ENCODE measurements around the gene FAM209A. TPM values are rescaled to one million over a fixed set of nuclear protein-coding genes. Genes with fewer than 3 reads are reported as not detected.
A peak's percentile ranks its signal among the peaks of the same experiment; 100 is the strongest.
"Not testable (repeated sequence)": the region's sequence is repeated elsewhere in the genome, so short reads cannot be mapped to it uniquely, and the experiment has no call there.

FAM209A gene
- polyA plus RNA-seq, 3 donors: 0.19 to 3.6 TPM; not detected in 1

GRCh38 chr20:56520180-56520579 is 4.4 kb upstream of the FAM209A start:
- no peak overlapping the region for H3K27ac ChIP-seq (ENCODE audit: low read depth in 1 of 2, low read length in 2 of 2)
- intact Hi-C loops (cut with micrococcal nuclease): no loop called here
- peaks cover 35 to 38% of the 10 kb centered on the region in 2 donors for H3K9me3 ChIP-seq (replicated peaks in 1 of 2; ENCODE audit: control insufficient read depth in 1 of 2, insufficient read depth in 1 of 2, low read length in 2 of 2)
- no peaks in the 10 kb centered on the region for H3K4me1 ChIP-seq (ENCODE audit: control insufficient read depth in 1 of 2, insufficient read depth in 2 of 2, low read length in 2 of 2)
- TF ChIP-seq, protein P1, sequence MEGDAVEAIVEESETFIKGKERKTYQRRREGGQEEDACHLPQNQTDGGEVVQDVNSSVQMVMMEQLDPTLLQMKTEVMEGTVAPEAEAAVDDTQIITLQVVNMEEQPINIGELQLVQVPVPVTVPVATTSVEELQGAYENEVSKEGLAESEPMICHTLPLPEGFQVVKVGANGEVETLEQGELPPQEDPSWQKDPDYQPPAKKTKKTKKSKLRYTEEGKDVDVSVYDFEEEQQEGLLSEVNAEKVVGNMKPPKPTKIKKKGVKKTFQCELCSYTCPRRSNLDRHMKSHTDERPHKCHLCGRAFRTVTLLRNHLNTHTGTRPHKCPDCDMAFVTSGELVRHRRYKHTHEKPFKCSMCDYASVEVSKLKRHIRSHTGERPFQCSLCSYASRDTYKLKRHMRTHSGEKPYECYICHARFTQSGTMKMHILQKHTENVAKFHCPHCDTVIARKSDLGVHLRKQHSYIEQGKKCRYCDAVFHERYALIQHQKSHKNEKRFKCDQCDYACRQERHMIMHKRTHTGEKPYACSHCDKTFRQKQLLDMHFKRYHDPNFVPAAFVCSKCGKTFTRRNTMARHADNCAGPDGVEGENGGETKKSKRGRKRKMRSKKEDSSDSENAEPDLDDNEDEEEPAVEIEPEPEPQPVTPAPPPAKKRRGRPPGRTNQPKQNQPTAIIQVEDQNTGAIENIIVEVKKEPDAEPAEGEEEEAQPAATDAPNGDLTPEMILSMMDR (IDR thresholded peaks at IDR 0.05): no peak
- no peaks in the 10 kb centered on the region for H3K4me1 Mint-ChIP-seq
- peaks cover 52 to 63% of the 10 kb centered on the region in 2 donors for H3K36me3 ChIP-seq (replicated peaks in 1 of 2; ENCODE audit: control insufficient read depth in 1 of 2, insufficient read depth in 2 of 2, low read length in 2 of 2)
- H3K4me3 Mint-ChIP-seq: no peak overlapping the region
- peaks cover 63 to 66% of the 10 kb centered on the region in 2 donors for H3K36me3 Mint-ChIP-seq
- peaks cover 0 to 1% (median 0%) of the 10 kb centered on the region in 3 donors for H3K27me3 Mint-ChIP-seq (ENCODE audit: low read depth in 3 of 3)
- 100% methylated on average over 4 of the region's 10 CpGs for WGBS (ENCODE audit: insufficient coverage)
- no peak overlapping the region for H2AFZ ChIP-seq (ENCODE audit: insufficient read depth, low read depth, low read length, poor library complexity, severe bottlenecking)
- H3K9me3 Mint-ChIP-seq: peaks cover 34 to 40% (median 39%) of the 10 kb centered on the region in 7 donors
- no peak overlapping the region for H3K9ac ChIP-seq (ENCODE audit: insufficient read depth, low read length, poor library complexity, severe bottlenecking)
- H3K4me2 ChIP-seq (replicated peaks; ENCODE audit: extremely low read depth, low read length, poor library complexity, severe bottlenecking): no peak overlapping the region
- no peak overlapping the region for H3K27ac Mint-ChIP-seq
- H3K4me3 ChIP-seq (replicated peaks in 1 of 3; ENCODE audit: low read depth in 2 of 3, low read length in 3 of 3): no peak overlapping the region
- peaks cover 7% of the 10 kb centered on the region for H4K20me1 ChIP-seq (ENCODE audit: insufficient read depth, low read length)
- no peaks in the 10 kb centered on the region for H3K79me2 ChIP-seq (ENCODE audit: insufficient read depth, low read length)
- DNase-seq: no peak
- H3K27me3 ChIP-seq (ENCODE audit: control insufficient read depth in 2 of 2, insufficient read depth in 2 of 2, low read length in 2 of 2): no peaks in the 10 kb centered on the region

DNA sequence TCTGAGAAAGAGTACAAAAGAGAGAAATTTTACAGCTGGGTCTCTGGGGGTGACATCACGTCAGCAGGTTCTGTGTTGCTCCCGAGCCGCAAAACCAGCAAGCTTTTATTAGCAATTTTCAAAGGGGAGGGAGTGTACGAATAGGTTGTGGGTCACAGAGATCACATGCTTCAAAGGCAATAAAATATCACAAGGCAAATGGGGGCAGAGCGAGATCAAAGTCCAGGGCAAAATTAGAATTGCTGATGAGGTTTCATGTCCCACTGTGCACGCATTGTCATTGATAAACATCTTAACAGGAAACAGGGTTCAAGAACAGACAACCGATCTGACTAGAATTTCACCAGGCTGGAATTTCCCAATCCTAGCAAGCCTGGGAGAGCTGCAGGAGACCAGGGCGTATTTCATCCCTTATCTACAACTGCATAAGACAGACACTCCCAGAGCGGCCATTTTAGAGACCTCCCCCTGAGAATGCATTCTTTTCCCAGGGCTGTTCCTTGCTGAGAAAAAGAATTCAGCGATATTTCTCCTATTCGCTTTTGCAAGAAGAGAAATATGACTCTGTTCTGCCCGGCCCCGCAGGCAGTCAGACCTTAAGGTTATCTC is 3.7 kb upstream of the FAM209A start:
- H3K27me3 Mint-ChIP-seq (ENCODE audit: low read depth in 3 of 3); H3K4me3 ChIP-seq (replicated peaks in 1 of 3; ENCODE audit: low read depth in 2 of 3, low read length in 3 of 3); H3K4me1 Mint-ChIP-seq; intact Hi-C loops (cut with micrococcal nuclease); H2AFZ ChIP-seq (ENCODE audit: insufficient read depth, low read depth, low read length, poor library complexity, severe bottlenecking); H3K9ac ChIP-seq (ENCODE audit: insufficient read depth, low read length, poor library complexity, severe bottlenecking); H3K4me2 ChIP-seq (replicated peaks; ENCODE audit: extremely low read depth, low read length, poor library complexity, severe bottlenecking); H3K79me2 ChIP-seq (ENCODE audit: insufficient read depth, low read length); H4K20me1 ChIP-seq (ENCODE audit: insufficient read depth, low read length); H3K27me3 ChIP-seq (ENCODE audit: control insufficient read depth in 2 of 2, insufficient read depth in 2 of 2, low read length in 2 of 2); H3K4me1 ChIP-seq (ENCODE audit: control insufficient read depth in 1 of 2, insufficient read depth in 2 of 2, low read length in 2 of 2); DNase-seq; H3K27ac ChIP-seq (ENCODE audit: low read depth in 1 of 2, low read length in 2 of 2); H3K4me3 Mint-ChIP-seq: not testable (repeated sequence)
- Mint-ChIP-seq H3K27ac (peak overlapping the region in 1 of 7 donors; percentile 8), H3K36me3 (peaks cover 57 to 59% of the 10 kb centered on the region in 2 donors), H3K9me3 (peaks cover 34 to 40% (median 39%) of the 10 kb centered on the region in 7 donors)
- 93% methylated on average over 4 of the region's 13 CpGs for WGBS (ENCODE audit: insufficient coverage)
- H3K36me3 ChIP-seq (replicated peaks in 1 of 2; ENCODE audit: control insufficient read depth in 1 of 2, insufficient read depth in 2 of 2, low read length in 2 of 2): peaks cover 48 to 56% of the 10 kb centered on the region in 2 donors
- H3K9me3 ChIP-seq (replicated peaks in 1 of 2; ENCODE audit: control insufficient read depth in 1 of 2, insufficient read depth in 1 of 2, low read length in 2 of 2): peaks cover 35 to 38% of the 10 kb centered on the region in 2 donors

All from CD14-positive monocyte (primary cell).